Dermis microvascular lymphatic vessel endothelial cell (primary cell): ENCODE data around the gene ANO10. TPM values are rescaled to one million over a fixed set of nuclear protein-coding genes. Genes with fewer than 3 reads are reported as not detected.

Experiments used
- DNase-seq, 2 donors: peaks; one replicate each; pipeline versions ENCODE4 v3.0.0 to v3.0.0-alpha.2; 2010; ENCODE audit warnings: low read depth in 2 of 2
- total RNA-seq: library from RNA; depleted of rRNA; stranded (reverse); fragments of >200 nt; gene quantifications from 2 replicates; pipeline ENCODE4 v1.2.1, GENCODE V29; 2014

Gene ANO10
- total RNA-seq, 1 donor from 2014 or later: 25.0 TPM

DNA sequence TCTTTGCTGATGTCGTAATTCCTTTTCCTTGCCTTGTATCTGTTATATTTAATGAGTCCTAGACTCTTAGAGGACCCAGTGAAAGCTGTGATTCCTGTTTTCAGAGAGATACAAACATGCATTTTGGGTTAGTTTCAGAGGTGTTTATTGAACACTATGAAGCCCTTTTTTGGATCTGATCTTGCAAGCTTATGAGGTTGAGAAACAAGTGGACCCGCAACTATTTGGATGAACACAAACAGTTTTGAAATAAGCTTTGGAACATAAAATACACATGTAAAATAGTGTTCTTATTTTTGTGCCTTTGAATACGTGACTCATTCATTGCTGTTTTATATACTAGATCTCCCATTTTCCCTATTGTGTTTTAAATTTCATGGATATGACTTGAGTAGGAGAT lies 302.0 kb downstream of the ANO10 start:
- no peak for DNase-seq

DNA sequence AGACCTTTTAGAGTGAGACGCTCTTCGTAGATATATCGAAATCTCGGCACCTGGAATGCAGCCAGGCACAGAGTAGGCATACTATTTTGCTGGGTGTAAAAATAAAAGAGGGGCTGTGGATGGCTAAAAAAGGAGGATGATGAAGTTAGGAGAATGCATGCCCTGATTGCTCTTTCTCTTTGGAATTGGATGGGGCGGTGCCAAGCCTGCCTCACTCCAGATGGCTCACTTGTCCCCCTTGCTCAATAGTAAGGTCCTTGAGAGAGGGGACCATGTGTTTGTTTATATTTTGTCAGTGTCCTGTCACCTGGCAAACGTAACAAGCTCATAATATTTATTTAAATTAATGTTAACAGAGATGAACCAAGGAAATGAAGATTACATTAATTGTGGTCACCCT lies 302.4 kb downstream of the ANO10 start:
- no peak for DNase-seq

DNA sequence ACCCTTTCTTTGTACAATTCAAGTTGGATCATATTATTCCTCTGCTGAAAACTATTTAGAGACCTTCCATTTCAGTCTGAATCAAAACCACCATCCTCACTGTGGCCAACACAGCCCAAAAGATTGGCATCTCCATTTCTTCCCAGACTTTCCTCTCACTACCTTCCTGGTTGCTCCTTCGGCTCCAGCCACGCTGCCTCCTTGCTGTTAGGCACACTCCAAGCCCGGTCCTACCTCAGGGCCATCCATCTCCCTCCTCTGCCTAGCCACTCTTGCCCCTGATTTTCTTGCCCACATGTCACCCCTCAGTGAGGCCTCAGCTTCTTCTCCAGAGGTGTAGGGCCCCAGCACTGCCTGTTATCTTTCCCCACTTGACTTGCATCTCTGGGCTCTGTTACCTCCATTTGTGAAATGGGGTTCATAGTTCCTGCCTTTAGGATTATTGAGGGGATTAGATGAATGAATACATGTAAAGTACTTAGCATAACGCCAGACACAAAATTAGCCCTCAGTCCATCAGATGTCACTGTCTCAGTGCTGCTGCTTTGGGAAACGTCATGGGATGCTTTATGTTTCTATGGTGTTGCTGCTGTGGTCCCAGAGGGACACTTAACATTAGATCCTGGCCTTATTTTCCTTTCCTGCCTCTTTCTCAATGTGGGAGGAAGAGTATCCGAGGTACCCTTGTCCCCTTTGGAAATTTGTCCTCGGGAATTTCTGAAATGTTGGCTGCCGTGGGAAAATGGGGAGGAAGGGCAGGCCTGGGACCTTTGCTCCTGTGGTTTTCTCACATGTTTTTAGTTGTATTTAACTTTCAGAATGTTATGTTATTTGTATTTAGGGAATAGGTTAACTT lies 304.1 kb downstream of the ANO10 start:
- peak; percentile 43 to 64 for DNase-seq

- DNase-seq: peak in 1 of 2 donors; percentile 32
These were observed 304.9 kb downstream of the ANO10 start for GRCh38 chr3:43316783-43317460.

Other genes starting within 250 kb of the ANO10 start
- 11.0 and 16.7 TPM in 2 replicates for gene ABHD5, start 68.9 kb upstream of the ANO10 start, total RNA-seq